Activated CD8-positive, alpha-beta T cell treated with anti-CD3 and anti-CD28 coated beads for 36 hours (primary cell): ENCODE data around the gene LLGL1. TPM values are rescaled to one million over a fixed set of nuclear protein-coding genes. Genes with fewer than 3 reads are reported as not detected.
A peak's percentile ranks its signal among the peaks of the same experiment; 100 is the strongest.

Source experiments
- ATAC-seq: fragments of 200-7000 bp; cut with Tn5 transposase; one replicate; pipeline ENCODE4 v1.10.0; 2021; ENCODE audit warnings: mild to moderate bottlenecking, moderate library complexity
- CTCF ChIA-PET: fragments of 350-600 bp; sonication (Branson Sonifier 250); formaldehyde crosslinking; loops from one replicate; lab custom pipeline; 2021; ENCODE audit warnings: antibody characterized with exemption; lab: Charles Lee
- POLR2A ChIA-PET: fragments of 350-600 bp; sonication (Branson Sonifier 250); formaldehyde crosslinking; loops from one replicate; lab custom pipeline; 2021; ENCODE audit warnings: antibody characterized with exemption; lab: Charles Lee
- DNase-seq: peaks from one replicate; pipeline ENCODE4 v3.0.0-alpha.2; 2020
- H3K27ac Mint-ChIP-seq: one replicate; pipeline ENCODE4 v1.8.0; 2021; ENCODE audit warnings: mild to moderate bottlenecking, mixed read lengths
- H3K27me3 Mint-ChIP-seq: one replicate; pipeline ENCODE4 v1.8.0; 2021; ENCODE audit warnings: mixed read lengths
- H3K36me3 Mint-ChIP-seq: one replicate; pipeline ENCODE4 v1.8.0; 2021; ENCODE audit warnings: low read depth, mixed read lengths
- H3K4me1 Mint-ChIP-seq: one replicate; pipeline ENCODE4 v1.8.0; 2021; ENCODE audit warnings: low read depth, mixed read lengths
- H3K4me3 Mint-ChIP-seq: one replicate; pipeline ENCODE4 v1.8.0; 2021; ENCODE audit warnings: mild to moderate bottlenecking, moderate library complexity, mixed read lengths
- H3K9me3 Mint-ChIP-seq: one replicate; pipeline ENCODE4 v1.8.0; 2021; ENCODE audit warnings: mixed read lengths
- CTCF ChIP-seq: fragments of 200-600 bp; IDR thresholded peaks from one replicate; pipeline ENCODE4 v1.8.0; 2022; ENCODE audit warnings: antibody characterized with exemption, mild to moderate bottlenecking
- intact Hi-C: fragments of 100-400 bp; cut with micrococcal nuclease; formaldehyde crosslinking; loops from one replicate; pipeline ENCODE4 v1.10.0; 2022
- total RNA-seq, 2 experiments: library from RNA; stranded (reverse); gene quantifications; one replicate each; pipeline ENCODE4 v1.2.3, GENCODE V29; 2021

LLGL1 gene
- total RNA-seq, 2 experiments from 2014 or later, result 15.1 to 17.6 TPM

- DNase-seq, result no peak
- POLR2A ChIA-PET, result interaction anchor here (0.8 to 1.2 kb wide), 3 partner anchors 9 to 44 kb away, joined by 3 to 4 read pairs (median 3); no protein-coding TSS in a partner anchor
- intact Hi-C loops, result no loop called here
- no peak for TF ChIP-seq CTCF
- CTCF ChIA-PET, result no interaction called here
- Mint-ChIP-seq H3K9me3 (no peaks in the 10 kb centered on the region), H3K4me3 (no peak overlapping the region), H3K27me3 (no peaks in the 10 kb centered on the region), H3K27ac (no peak overlapping the region), H3K36me3 (peaks cover 8% of the 10 kb centered on the region), H3K4me1 (peaks cover under 1% of the 10 kb centered on the region)
- ATAC-seq, result no peak
Measured at GRCh38 chr17:18241229-18241871, 15.9 kb downstream of the LLGL1 start.

GRCh38 chr17:18245038-18245776 lies 19.8 kb downstream of the LLGL1 start:
- intact Hi-C loops, result no loop called here
- Mint-ChIP-seq H3K27me3 (no peaks in the 10 kb centered on the region), H3K36me3 (peaks cover 18% of the 10 kb centered on the region), H3K4me3 (no peak overlapping the region), H3K27ac (no peak overlapping the region), H3K4me1 (no peaks in the 10 kb centered on the region), H3K9me3 (no peaks in the 10 kb centered on the region)
- no peak for TF ChIP-seq CTCF
- POLR2A ChIA-PET, result no interaction called here
- DNase-seq (no peak), ATAC-seq (no peak)
- CTCF ChIA-PET, result no interaction called here

- Mint-ChIP-seq H3K27ac (no peak overlapping the region), H3K27me3 (no peaks in the 10 kb centered on the region), H3K4me3 (no peak overlapping the region), H3K4me1 (no peaks in the 10 kb centered on the region), H3K36me3 (peaks cover 21% of the 10 kb centered on the region), H3K9me3 (no peaks in the 10 kb centered on the region)
- ChIA-PET CTCF (no interaction called here), POLR2A (no interaction called here)
- intact Hi-C loops, result no loop called here
- TF ChIP-seq CTCF, result no peak
- no peak for DNase-seq
- no peak for ATAC-seq
Measured at GRCh38 chr17:18246109-18246725, 20.8 kb downstream of the LLGL1 start.

GRCh38 chr17:18246880-18247612 lies 21.6 kb downstream of the LLGL1 start:
- Mint-ChIP-seq H3K4me1 (no peaks in the 10 kb centered on the region), H3K9me3 (no peaks in the 10 kb centered on the region), H3K36me3 (peaks cover 26% of the 10 kb centered on the region), H3K27me3 (no peaks in the 10 kb centered on the region), H3K27ac (no peak overlapping the region), H3K4me3 (no peak overlapping the region)
- intact Hi-C loops, result no loop called here
- TF ChIP-seq CTCF, result no peak
- ChIA-PET CTCF (interaction anchor here (0.6 to 1.0 kb wide), 5 partner anchors 16 to 75 kb away, joined by 3 to 4 read pairs (median 3); partner anchors contain the start of genes SMCR8 and TOP3A), POLR2A (interaction anchor here (0.6 to 1.6 kb wide), 3 partner anchors 9 to 77 kb away, joined by 3 to 4 read pairs (median 3); no protein-coding TSS in a partner anchor)
- ATAC-seq, result peak; percentile 28
- peak; percentile 51 for DNase-seq
